ENCODE data around the gene HMCES.
"Not testable (repeated sequence)": the region's sequence is repeated elsewhere in the genome, so short reads cannot be mapped to it uniquely, and the experiment has no call there.

The HMCES gene

GRCh38 chr3:129346695-129347457 is 68.2 kb downstream of the HMCES start:
- no peak for DNase-seq (ENCODE audit: low read depth in 2 of 2)

- DNase-seq (ENCODE audit: low read depth in 2 of 2): no peak
Observed at GRCh38 chr3:129347458-129347845, 68.8 kb downstream of the HMCES start.

- no peak for DNase-seq (ENCODE audit: low read depth in 2 of 2)
Observed at GRCh38 chr3:129348734-129349133, 70.1 kb downstream of the HMCES start.

- DNase-seq (ENCODE audit: low read depth in 2 of 2): not testable (repeated sequence)
Observed at GRCh38 chr3:129349169-129349568, 70.5 kb downstream of the HMCES start.

GRCh38 chr3:129349791-129350190 is 71.1 kb downstream of the HMCES start:
- DNase-seq (ENCODE audit: low read depth in 2 of 2): no peak

- no peak for DNase-seq (ENCODE audit: low read depth in 2 of 2)
Observed at GRCh38 chr3:129352045-129352444, 73.4 kb downstream of the HMCES start.

GRCh38 chr3:129352650-129353588 is 74.2 kb downstream of the HMCES start:
- no peak for DNase-seq (ENCODE audit: low read depth in 2 of 2)

GRCh38 chr3:129353589-129353941 is 74.9 kb downstream of the HMCES start:
- no peak for DNase-seq (ENCODE audit: low read depth in 2 of 2)
